Stimulated activated CD4-positive, alpha-beta T cell treated with anti-CD3 and anti-CD28 coated beads, TNF-alpha, amount 100 ng/mL, for 1 hour (primary cell): ENCODE results near the gene DHX30.
"Not testable (repeated sequence)": the region's sequence is repeated elsewhere in the genome, so short reads cannot be mapped to it uniquely, and the experiment has no call there.

ENCODE experiments used
- DNase-seq, 3 donors: peaks; one replicate each; pipeline ENCODE4 v3.0.0-alpha.2; 2020; ENCODE audit warnings: low read depth in 3 of 3, low spot score in 1 of 3

DHX30 gene

GRCh38 chr3:47813551-47814177 is 10.7 kb downstream of the DHX30 start:
- no peak for DNase-seq

- no peak for DNase-seq
Measured at GRCh38 chr3:47817609-47818008, 14.7 kb downstream of the DHX30 start.

- DNase-seq, result peak; percentile 30 to 68 (median 53)
Measured at GRCh38 chr3:47824541-47825473, 21.9 kb downstream of the DHX30 start.

- DNase-seq, result no peak
Measured at GRCh38 chr3:47825590-47825989, 22.7 kb downstream of the DHX30 start.

- not testable (repeated sequence) for DNase-seq
Measured at GRCh38 chr3:47829482-47829881, 26.5 kb downstream of the DHX30 start.

GRCh38 chr3:47836986-47837385 is 34.0 kb downstream of the DHX30 start:
- no peak for DNase-seq

- no peak for DNase-seq
Measured at GRCh38 chr3:47838503-47838902, 35.6 kb downstream of the DHX30 start.

- no peak for DNase-seq
Measured at GRCh38 chr3:47841786-47842349, 38.9 kb downstream of the DHX30 start.

- no peak for DNase-seq
Measured at GRCh38 chr3:47846186-47846879, 43.4 kb downstream of the DHX30 start.

GRCh38 chr3:47846880-47847248 is 43.9 kb downstream of the DHX30 start:
- no peak for DNase-seq

GRCh38 chr3:47847260-47847659 is 44.3 kb downstream of the DHX30 start:
- no peak for DNase-seq

GRCh38 chr3:47847801-47848518 is 45.0 kb downstream of the DHX30 start:
- DNase-seq, result no peak

- no peak for DNase-seq
Measured at GRCh38 chr3:47848599-47849117, 45.7 kb downstream of the DHX30 start.

- no peak for DNase-seq
Measured at GRCh38 chr3:47849186-47849698, 46.3 kb downstream of the DHX30 start.

GRCh38 chr3:47849699-47850563 is 47.0 kb downstream of the DHX30 start:
- DNase-seq, result no peak

GRCh38 chr3:47850564-47851410 is 47.8 kb downstream of the DHX30 start:
- no peak for DNase-seq

GRCh38 chr3:47851888-47852603 is 49.1 kb downstream of the DHX30 start:
- DNase-seq, result no peak
